Measurements from ENCODE around the gene CHN2. TPM values are rescaled to one million over a fixed set of nuclear protein-coding genes. Genes with fewer than 3 reads are reported as not detected.

Gene CHN2
- total and polyA plus RNA-seq, 2 donors (not counting 1 experiment from before 2014, with no cell fraction given): 0.86 to 1.4 TPM

- Mint-ChIP-seq H3K4me1 (no peaks in the 10 kb centered on the region), H3K9me3 (ENCODE audit: insufficient read depth) (no peaks in the 10 kb centered on the region), H3K27me3 (peaks cover 7% of the 10 kb centered on the region), H3K4me3 (no peak overlapping the region), H3K27ac (no peak overlapping the region)
- Histone ChIP-seq H3K36me3 (replicated peaks in 1 of 2; ENCODE audit: control extremely low read depth in 1 of 2, control insufficient read depth in 1 of 2, extremely low read depth in 1 of 2, insufficient read depth in 2 of 2, low read length in 1 of 2) (no peaks in the 10 kb centered on the region), H3K27me3 (replicated peaks in 1 of 4; ENCODE audit: control extremely low read depth in 1 of 4, control insufficient read depth in 3 of 4, insufficient read depth in 4 of 4, low read length in 3 of 4) (peaks cover 0 to 3% (median 1%) of the 10 kb centered on the region in 4 experiments), H3K27ac (ENCODE audit: low read length in 2 of 2) (no peak overlapping the region), H3K79me2 (ENCODE audit: control insufficient read depth, insufficient read depth, low read length) (no peaks in the 10 kb centered on the region), H2AFZ (ENCODE audit: insufficient read depth, low read depth, low read length, poor library complexity, severe bottlenecking) (no peak overlapping the region), H3K4me1 (ENCODE audit: control insufficient read depth in 2 of 2, insufficient read depth in 2 of 2, low read length in 2 of 2) (no peaks in the 10 kb centered on the region), H3K4me3 (ENCODE audit: control extremely low read depth in 1 of 5, extremely low read depth in 1 of 5, insufficient read depth in 1 of 5, low read depth in 2 of 5, low read length in 4 of 5) (no peak overlapping the region), H3K4me2 (replicated peaks; ENCODE audit: low read depth, low read length, poor library complexity, severe bottlenecking) (no peak overlapping the region), H4K20me1 (ENCODE audit: control insufficient read depth, insufficient read depth, low read length, poor library complexity, severe bottlenecking) (no peaks in the 10 kb centered on the region), H3K9me3 (ENCODE audit: control extremely low read depth in 1 of 3, control insufficient read depth in 2 of 3, insufficient read depth in 1 of 3, low read length in 2 of 3) (no peaks in the 10 kb centered on the region), H3K9ac (ENCODE audit: low read length) (no peak overlapping the region)
- DNase-seq: no peak
- ATAC-seq (ENCODE audit: low read depth): no peak
- POLR2A ChIA-PET: no interaction called here
- CTCF ChIA-PET: no interaction called here
- intact Hi-C loops (cut with micrococcal nuclease): no loop called here
- no peak for TF ChIP-seq CTCF (IDR thresholded peaks at IDR 0.05)
- TF ChIP-seq EZH2 (IDR thresholded peaks at IDR 0.05; ENCODE audit: borderline replicate concordance, insufficient read depth, low read depth, low read length, poor library complexity, severe bottlenecking): no peak
- 82% methylated on average over 11 of the region's 13 CpGs for WGBS (ENCODE audit: insufficient coverage)
Measured at GRCh38 chr7:29471444-29472138, 277.0 kb downstream of the CHN2 start.

- H3K27me3 Mint-ChIP-seq: peaks cover 7% of the 10 kb centered on the region
- CTCF ChIA-PET: no interaction called here
- 86% methylated on average over 1 of the region's 4 CpGs for WGBS (ENCODE audit: insufficient coverage)
Measured at GRCh38 chr7:29476916-29477315, 282.3 kb downstream of the CHN2 start.

More at GRCh38 chr7:29476916-29477315, 282.3 kb downstream of the CHN2 start:
- no peaks in the 10 kb centered on the region for H3K79me2 ChIP-seq (ENCODE audit: control insufficient read depth, insufficient read depth, low read length)
- no peak overlapping the region for H3K9ac ChIP-seq (ENCODE audit: low read length)
- no peaks in the 10 kb centered on the region for H3K4me1 Mint-ChIP-seq
- peaks cover 0 to 3% (median 0%) of the 10 kb centered on the region in 4 experiments for H3K27me3 ChIP-seq (replicated peaks in 1 of 4; ENCODE audit: control extremely low read depth in 1 of 4, control insufficient read depth in 3 of 4, insufficient read depth in 4 of 4, low read length in 3 of 4)
- no peak overlapping the region for H3K27ac Mint-ChIP-seq
- no peak overlapping the region for H3K4me2 ChIP-seq (replicated peaks; ENCODE audit: low read depth, low read length, poor library complexity, severe bottlenecking)
- POLR2A ChIA-PET: no interaction called here
- H3K4me3 Mint-ChIP-seq: no peak overlapping the region
- H2AFZ ChIP-seq (ENCODE audit: insufficient read depth, low read depth, low read length, poor library complexity, severe bottlenecking): no peak overlapping the region
- DNase-seq (no peak), ATAC-seq (ENCODE audit: low read depth) (no peak)
- H3K4me3 ChIP-seq (ENCODE audit: control extremely low read depth in 1 of 5, extremely low read depth in 1 of 5, insufficient read depth in 1 of 5, low read depth in 2 of 5, low read length in 4 of 5): no peak overlapping the region
- H3K9me3 ChIP-seq (ENCODE audit: control extremely low read depth in 1 of 3, control insufficient read depth in 2 of 3, insufficient read depth in 1 of 3, low read length in 2 of 3): no peaks in the 10 kb centered on the region
- no peaks in the 10 kb centered on the region for H4K20me1 ChIP-seq (ENCODE audit: control insufficient read depth, insufficient read depth, low read length, poor library complexity, severe bottlenecking)
- no peaks in the 10 kb centered on the region for H3K9me3 Mint-ChIP-seq (ENCODE audit: insufficient read depth)
- intact Hi-C loops (cut with micrococcal nuclease): no loop called here
- no peaks in the 10 kb centered on the region for H3K36me3 ChIP-seq (replicated peaks in 1 of 2; ENCODE audit: control extremely low read depth in 1 of 2, control insufficient read depth in 1 of 2, extremely low read depth in 1 of 2, insufficient read depth in 2 of 2, low read length in 1 of 2)
- TF ChIP-seq CTCF (IDR thresholded peaks at IDR 0.05): no peak
- no peak for TF ChIP-seq EZH2 (IDR thresholded peaks at IDR 0.05; ENCODE audit: borderline replicate concordance, insufficient read depth, low read depth, low read length, poor library complexity, severe bottlenecking)
- H3K27ac ChIP-seq (ENCODE audit: low read length in 2 of 2): no peak overlapping the region
- H3K4me1 ChIP-seq (ENCODE audit: control insufficient read depth in 2 of 2, insufficient read depth in 2 of 2, low read length in 2 of 2): no peaks in the 10 kb centered on the region

All from B cell (primary cell).